ENCODE data around the gene KLK13. TPM values are rescaled to one million over a fixed set of nuclear protein-coding genes. Genes with fewer than 3 reads are reported as not detected.

Gene KLK13
- polyA plus RNA-seq, 12 donors, result 0.48 to 1.5 (median 0.61) TPM; not detected in 9

DNA sequence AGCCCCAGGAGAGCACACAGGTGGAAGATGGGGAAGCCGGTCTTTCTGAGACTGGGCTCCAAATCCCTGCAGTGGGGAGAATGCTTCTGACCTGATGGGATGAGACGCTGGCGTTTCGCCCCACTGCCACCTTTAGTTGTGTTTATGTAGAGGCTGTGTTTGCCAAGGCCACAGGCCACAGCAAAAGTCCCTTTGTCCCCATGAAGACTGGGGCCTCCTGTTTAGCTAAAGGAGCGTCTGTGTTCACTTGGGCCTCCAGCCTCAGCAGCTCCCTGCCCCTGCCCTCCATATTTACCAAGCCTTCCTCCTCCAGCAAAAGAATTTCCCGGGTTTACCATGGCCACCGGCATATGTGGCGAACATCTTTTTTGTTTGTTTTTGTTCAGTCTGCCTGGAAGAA is 28.2 kb upstream of the KLK13 start:
- DNase-seq, result no peak

DNA sequence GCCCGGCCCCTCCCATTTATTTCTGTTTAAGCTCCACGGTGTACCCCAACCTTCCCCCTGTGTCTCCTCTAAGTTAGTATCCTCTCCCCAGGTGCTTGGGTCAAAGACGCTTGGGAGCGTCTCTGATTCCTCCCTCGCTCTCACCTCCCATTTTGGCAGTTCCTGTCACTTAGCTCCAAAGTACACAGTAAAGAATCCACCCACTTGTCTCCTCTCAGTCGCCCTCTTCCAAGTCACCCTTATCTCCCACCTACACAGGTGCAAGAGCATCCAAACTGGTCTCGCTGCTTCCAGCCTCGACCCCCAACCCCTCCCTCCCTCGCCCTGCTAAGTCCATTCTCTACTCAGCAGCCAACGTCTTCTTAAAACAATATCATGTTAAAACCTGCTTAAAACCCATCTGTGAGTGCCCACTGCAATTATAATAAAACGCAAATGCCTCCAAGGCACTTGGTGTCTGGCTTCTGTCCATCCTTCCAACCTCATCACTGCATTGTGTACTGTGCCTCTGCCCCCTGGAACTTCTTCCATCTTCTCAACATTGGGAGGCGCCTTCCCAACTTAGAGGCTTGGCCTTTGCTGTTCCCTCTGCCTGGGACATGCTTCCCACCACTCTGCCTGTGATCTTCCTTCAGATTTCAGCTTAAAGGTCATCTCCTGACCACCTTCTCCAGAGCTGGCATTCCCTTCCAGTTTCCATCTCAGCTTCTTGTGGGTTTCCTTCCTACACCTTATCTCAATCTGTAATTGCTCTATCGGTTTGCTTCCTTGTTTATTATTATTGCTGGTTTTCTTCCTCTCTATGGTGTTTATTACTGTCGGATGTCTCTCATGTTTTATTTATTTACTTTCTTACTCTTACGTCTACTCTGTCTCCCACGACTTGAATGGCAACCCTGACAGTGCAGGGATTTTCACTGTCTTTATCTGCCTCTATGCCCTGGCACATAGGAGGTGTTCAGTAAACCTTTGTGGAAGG is 27.3 kb upstream of the KLK13 start:
- no peak for DNase-seq

DNA sequence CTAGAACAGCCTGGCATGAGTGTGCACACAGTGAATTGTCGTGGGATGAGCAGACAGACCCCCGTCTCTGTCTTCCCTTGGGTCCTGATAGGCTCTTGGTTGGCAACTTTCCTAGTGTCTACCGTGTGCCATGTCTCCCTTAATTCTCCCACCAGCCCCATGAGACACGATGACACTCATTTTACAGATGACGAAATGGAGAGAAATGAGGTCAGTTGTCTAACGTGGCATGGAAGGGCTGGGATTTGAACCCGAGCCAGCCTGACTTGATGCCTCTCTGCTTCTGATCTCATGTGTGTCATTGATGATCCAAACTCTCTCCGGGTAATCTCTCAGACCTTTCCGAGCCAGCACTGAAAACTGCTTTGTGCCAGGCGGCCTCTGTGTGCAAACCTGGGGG is 26.2 kb upstream of the KLK13 start:
- no peak for DNase-seq

DNA sequence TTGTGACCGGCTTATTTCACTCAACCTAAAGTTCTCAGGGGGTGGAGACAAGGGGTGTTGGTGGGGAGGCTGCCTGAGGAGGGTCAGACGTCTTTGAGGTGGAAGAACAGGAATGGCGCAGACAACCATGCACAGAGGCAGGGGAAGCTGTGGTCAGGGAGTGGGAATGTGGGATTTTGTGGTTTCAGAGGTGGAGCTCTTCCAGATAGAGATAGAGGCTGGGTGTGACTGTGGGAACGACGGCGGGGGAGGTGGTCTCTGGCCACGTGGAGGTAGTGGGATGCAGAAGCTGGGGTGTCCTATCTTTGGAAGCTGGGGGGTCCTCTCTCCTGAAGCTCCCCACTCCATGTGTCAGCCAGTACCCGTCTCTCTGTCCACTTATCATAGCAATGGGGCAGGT is 25.6 kb upstream of the KLK13 start:
- no peak for DNase-seq

DNA sequence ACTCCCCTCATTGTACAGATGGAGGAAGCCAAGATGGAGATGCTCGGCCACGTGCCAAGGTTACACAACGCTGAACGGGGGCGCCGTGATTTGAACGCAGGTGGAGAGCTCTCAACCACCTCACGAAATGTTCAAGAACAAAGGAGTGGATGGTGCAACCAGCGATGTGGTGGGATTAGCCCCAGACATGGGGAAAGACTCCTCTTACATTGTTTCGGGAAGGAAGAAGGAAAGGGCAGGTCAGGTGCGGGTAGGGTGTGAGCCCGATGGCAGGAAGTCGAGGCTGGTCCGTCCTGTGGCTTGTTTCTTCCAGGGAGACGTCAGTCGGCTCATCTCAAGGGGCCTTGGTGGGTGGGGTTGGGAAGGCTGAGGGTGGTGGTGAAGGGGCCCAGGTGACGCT is 24.9 kb upstream of the KLK13 start:
- DNase-seq, result no peak

DNA sequence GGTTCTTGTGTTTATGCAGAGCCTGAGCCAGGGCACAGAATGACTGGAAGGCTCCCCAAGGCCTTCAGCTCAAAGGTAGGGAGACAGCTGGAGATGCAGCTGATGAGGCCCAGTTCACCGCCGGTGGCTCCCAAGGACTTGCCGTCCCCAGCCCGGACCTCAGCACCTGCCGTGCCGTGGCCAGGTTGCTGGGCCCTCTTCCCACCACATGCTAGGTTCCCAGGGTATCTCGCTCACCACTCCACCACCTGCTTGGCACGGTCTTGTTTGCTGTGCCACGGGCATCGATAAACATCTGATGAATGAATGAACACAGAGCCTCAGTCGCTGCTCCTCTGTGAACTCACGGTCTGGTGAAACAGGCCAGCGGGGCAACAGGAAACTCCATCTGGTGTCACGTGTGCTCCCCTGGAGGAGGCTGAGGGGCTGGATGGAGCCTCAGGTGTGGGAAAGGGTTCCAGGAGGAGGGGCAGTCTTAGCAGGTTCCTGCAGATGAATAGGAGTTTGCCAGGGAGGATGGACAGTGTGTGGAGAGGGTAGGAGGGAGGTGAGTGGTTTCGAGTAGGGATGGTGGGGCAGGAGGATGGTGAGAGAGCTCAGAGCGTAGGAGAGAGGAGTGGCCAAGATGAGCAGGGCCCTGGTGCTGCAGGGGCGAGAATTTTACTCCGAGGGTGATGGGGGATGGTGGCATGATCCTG is 21.4 kb upstream of the KLK13 start:
- no peak for DNase-seq

DNA sequence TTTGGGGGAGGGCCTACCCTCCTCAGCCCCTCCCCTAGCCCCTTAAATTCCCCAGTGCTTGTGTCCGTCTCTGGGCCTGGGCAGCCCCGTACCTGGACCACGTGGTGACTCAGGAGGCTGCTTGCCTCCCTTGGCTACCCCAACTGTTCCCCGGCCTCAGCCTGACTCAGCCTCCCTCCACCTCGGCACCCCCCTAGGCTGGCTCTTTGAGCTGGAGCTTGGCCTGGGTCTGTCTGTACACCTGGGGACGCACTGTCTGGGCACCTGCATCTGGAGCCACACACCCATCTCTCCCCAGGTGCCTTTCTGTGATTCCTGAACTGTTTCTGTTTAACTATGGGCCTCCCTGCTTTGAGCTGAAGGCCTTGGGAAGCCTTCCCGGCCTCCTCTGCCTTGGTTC is 19.6 kb upstream of the KLK13 start:
- no peak for DNase-seq

DNA sequence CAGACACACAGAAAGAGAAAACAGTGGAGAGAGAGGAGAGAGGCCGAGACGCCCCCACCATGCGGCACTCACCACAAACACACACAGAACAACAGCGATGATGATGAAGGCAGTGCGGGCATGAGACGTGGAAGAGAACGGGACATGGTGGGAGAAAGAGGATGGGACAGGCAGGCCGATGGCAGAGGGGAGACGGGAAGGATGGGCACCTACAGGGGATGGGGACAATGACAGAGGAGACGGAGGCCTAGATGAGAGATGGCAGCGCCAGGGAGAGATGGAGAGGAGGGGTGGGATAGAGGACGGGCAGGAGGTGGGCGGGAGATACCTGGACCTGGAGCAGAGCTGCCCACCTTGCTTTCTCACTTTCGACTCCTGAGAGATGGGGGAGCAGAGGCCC is 18.9 kb upstream of the KLK13 start:
- DNase-seq, result no peak

DNA sequence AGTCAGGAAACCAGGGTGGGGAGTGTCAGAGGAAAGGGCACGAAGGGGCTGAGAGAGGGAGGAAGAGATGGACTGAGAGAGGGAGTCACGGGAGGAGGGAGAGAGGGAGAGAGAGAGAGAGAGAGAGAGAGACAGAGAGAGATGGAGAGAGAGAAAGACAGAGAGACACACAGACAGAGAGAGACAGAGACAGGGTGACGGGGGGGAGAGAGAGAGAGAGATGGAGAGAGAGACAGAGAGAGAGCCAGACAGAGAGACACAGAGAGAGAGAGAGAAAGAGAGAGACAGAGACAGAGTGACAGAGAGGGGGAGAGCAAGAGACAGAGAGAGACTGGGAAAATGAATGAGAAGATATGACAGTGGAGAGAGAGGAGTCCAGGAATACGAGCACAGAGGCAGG is 18.3 kb upstream of the KLK13 start:
- no peak for DNase-seq

DNA sequence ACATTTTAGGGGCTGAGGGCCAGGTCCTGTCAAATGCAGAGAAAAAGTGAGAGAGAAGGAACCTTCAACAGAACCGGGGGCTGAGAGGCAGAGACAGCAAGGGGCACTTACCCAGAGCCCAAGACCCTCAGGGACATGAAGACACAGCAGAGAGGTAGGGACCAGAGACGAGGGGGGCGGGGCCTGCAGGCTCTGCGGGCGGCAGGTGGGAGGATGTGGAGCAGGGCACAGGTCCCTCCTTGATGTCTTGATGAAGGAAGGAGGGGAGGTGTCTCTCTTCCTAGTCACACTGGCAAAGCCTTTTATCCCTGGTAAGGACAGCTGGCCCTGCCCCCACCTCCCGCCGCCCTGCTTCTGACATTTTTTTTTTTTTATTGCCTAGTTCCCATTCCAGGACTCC is 17.7 kb upstream of the KLK13 start, which contains the start of gene KLK14:
KLK14 (minus strand) TSS at position 277 of the 400 bp plus-strand sequence; CDS start at position 4, 273 bp downstream.
- no peak for DNase-seq

DNA sequence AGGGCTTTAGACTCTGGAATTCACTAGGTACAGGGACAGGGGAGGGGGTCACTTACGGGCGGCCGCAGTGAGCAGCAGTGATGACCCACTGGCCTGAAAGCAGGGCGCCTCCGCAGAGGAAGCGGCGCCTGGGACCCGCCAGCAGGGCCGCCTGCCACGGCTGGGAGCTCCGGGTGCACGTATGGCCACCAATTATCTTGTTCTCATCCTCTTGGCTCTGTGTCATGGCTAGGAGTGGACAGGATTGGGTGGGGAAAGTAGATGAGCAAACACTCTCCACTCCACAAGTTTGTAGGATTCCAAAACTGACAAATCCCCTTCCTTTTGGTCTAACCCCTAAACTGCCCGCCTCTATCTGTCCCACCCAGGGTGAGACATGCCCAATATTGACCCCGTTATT is 16.6 kb upstream of the KLK13 start:
- DNase-seq, result no peak

DNA sequence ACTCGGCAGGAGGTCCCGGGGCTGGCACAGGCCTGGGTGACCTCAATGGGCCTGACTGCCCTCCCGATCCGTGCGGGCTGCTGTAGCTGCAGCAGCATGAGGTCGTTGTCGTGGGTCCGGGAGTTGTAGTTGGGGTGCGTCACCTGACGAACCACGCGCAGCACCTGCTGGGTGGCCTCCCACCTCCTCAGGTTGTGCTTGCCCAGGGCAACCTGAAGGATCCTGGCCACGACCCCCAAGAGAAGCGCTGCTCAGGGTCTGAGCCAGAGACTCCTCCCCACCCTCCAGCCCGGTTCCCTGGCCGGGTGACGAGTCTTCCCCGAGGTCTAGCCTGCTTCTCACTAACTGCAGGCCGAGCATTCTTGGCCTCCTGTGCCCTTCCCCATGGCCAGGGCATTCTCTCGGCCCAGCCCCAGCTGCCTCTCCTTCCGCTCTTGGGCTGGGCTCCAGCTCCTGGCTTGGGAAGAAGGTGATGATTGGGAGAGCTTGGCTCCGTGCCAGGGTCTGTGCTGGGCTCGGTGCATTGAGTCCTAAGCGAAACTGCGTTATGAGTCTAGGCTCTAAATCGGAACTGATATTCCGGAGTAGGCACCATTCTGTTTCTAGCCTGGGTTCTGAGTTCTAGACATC is 14.7 kb upstream of the KLK13 start:
- no peak for DNase-seq

DNA sequence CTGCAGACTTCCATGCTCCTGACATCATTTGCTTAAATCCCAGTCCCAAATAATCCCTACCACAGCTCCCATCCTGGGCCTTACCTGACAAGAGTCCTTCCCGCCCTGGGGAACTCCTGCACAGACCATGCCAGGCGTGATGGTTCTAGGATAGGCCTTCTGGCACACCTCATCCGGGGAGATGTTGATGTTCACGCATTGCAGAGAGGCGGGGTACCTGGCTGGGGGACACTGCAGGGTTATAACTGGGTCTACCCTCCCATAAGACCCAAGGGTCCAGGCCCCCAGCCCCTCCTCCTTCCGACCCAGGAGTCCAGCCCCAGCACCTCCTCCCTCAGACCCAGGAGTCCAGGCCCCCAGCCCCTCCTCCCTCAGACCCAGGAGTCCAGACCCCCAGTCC is 13.8 kb upstream of the KLK13 start:
- no peak for DNase-seq

DNA sequence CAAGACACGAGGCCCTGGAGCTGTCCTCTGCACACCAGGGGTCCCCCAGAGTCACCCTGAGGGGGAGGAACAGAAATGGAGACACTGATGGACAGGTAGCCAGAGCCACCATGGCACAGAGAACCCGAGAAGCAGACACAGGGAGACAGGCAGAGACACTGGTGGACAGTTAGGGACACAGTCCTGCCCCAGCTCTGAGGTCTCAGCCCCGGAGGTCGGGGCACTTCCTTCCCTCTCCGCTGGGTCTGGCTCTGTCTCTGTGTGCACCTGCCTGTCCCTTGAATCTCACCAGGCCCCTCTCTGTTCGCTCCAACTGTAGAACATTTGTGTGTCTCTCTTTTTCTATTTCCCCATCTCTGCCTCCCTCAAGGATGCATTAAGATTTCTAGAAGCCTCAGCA is 13.2 kb upstream of the KLK13 start:
- no peak for DNase-seq

DNA sequence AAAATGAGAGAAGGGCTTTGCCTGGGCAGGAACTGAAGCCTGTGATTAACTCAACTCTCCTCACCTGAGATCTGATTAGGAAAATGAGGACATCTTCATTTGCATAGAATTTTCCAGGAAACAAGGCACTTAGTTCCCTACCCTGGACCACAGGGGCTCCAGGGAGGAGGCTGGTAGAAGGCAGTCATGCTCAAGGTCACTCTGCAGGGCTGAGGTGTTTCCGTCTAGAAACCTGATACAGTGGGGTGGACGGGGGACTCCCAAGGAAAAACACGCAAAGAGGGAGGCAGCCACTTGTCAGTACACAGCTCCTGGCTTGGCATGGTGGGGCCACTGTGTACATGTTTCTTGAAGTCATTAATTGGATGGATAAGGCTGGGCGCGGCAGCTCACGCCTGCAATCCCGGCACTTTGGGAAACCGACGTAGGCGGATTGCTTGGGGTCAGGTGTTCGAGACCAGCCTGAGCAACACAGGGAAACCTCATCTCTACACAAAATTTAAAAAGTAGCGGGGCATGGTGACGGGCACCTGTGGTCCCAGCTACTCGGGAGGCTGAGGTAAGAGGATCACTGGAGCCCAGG is 11.8 kb upstream of the KLK13 start:
- no peak for DNase-seq

DNA sequence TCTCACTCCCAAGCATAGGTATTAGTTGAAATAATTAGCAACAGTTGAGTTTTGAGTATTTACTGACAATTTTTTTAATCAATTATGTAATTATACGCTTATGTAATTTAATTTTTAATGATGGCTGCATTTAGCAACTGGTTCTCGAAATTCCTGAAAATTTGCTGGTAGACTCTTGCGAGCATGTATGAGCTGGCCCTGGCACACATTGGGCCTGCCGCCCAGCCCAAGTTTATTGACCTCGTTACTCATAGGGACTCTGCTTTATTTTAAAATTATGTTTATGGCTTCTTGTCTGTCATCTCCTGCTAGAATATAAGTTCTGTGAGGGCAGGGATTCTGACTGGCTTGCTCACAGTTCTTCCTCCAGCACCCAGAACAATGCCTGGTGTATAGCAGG is 11.1 kb upstream of the KLK13 start:
- DNase-seq, result no peak

DNA sequence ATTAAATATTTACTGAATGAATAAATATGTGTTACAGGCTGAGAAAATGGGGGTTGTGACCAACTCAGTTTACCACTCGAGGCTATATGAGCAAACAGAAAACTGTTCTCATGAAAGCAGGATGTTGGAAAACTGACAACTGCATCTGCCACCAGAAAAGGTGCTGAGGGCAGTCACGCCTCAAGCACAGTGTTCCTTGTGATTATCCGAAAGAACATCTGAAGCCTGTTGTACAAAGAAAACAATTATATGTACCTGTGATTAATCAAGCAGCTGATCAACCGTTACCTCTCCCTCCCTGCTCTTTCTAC is 6.2 kb upstream of the KLK13 start:
- no peak for DNase-seq

DNA sequence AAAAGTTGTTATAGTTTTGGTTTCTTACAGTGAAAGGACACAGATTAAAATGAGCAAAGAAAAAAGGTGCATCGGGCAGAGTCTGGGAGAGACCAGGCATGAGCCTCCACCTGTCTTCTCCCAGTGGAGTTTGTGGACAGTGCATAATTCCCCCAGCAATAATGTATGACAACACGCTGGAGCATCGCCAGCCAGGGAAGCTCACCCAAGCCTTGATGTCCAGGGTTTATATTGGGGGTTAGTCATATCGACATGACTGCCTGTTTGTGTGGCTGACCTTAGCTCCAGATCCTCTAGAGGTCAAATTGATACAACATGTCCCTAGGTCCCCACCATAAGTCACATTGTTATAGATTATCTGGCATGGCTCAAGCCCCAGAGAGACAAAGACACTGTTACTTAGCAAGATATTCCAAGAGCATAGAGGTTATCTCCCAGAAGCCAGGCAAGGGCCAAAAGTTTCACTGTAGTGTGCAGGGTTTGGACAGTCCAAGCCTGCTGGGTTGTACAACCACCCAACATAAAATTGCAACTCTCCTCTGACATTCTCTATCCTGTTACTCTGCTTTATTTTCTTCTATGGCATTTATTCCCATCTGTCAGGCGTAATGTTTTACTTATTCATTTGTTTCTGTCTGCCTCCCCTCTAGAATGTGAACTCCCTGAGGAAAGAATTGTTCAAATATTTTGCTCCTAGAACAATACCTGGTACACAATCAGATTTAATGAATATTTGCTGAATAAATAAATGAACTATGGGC is 5.6 kb upstream of the KLK13 start:
- DNase-seq, result no peak

DNA sequence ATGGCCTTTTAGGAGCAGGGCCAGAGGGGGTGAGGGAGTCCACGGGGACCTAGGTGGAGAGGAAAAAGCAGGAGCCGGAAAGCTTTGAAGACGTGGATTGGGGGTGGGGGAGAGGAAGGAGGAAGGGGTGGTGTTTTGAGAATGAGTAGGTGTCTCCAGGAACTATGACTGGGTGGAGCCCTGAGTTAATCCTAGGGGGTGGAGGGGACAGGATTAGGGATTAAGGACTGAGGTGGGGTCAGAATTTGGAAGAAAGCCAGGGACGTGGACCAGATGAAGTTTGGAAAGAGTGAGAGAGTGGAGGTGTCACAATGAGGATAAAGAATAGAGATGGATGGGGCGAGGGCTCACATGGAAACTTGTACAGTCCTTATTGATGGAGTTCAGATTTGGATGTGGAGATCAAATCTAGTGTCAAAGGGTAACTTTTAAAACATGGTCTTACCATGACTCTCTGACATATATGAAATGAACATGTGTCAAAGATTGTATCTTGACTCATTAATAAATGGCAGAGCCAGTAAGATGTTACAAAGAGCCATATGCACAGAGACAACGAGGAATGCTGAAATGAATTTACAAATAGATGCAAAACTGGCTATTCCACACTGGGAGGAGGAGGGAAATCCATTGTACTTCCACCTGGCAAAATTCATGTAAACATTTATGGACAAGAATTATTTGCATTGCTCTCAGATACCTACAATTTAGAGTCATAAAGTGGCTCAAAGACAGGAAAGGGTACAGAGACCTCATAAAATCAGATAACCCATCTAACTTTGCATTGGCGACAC is 1.7 kb upstream of the KLK13 start:
- no peak for DNase-seq

DNA sequence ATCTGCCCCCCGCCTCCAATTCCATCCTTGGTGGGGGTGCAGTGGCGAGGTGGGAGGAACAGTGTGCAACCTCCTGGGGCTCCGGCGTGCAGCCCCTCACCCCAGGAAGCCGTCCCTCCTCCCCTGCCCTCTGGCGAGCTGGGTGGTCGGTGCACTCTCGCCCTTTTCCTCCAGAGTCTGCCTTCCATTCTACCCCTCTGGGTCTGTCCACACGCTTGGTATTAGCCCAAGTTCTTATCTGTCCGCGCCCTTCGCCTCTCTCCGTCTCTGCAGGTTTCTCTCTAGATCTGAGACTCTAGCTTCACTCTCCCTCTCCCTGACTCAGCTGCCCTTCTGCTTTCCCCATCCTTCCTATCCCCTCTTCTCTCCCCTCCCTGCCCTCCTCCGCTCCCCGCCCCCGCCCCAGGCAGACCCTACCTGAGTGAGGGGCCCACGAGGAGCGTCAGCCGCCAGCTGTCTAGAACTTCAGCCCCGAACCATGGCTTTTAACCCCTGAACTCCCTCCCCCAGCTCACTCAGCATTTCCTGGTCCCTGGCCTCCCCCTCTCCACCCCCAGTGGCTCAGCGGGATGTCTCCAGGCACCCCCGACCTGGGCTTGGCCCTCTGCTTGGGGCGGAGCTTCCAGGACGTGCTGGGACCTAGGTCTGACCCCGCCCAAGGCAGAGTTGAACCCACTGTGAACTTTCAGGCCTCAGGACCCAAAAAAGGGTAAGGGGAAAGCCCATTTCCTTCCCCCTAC is 499 bp upstream of the KLK13 start:
- DNase-seq, result no peak

Data from muscle of arm (tissue), 12 donors.